HG03066 (cell line): ENCODE measurements around the gene MFSD12.
"Not testable (repeated sequence)": the region's sequence is repeated elsewhere in the genome, so short reads cannot be mapped to it uniquely, and the experiment has no call there.

Experiments used
- ATAC-seq: cut with Tn5 transposase; IDR thresholded peaks from one replicate; pipeline ENCODE4 v1.9.1; 2021; ENCODE audit warnings: low read depth; ENCODE audit not compliant: unreplicated experiment

MFSD12 gene

GRCh38 chr19:3585301-3586126 is 28.1 kb upstream of the MFSD12 start, which contains the start of gene GIPC3:
TSS of gene GIPC3 (plus strand) at chr19:3585478. CDS start at chr19:3585598, 120 bp downstream.
- no peak for ATAC-seq

GRCh38 chr19:3584036-3584802 is 26.8 kb upstream of the MFSD12 start:
- ATAC-seq = not testable (repeated sequence)

- not testable (repeated sequence) for ATAC-seq
Observed at GRCh38 chr19:3581792-3582191, 24.4 kb upstream of the MFSD12 start.

DNA sequence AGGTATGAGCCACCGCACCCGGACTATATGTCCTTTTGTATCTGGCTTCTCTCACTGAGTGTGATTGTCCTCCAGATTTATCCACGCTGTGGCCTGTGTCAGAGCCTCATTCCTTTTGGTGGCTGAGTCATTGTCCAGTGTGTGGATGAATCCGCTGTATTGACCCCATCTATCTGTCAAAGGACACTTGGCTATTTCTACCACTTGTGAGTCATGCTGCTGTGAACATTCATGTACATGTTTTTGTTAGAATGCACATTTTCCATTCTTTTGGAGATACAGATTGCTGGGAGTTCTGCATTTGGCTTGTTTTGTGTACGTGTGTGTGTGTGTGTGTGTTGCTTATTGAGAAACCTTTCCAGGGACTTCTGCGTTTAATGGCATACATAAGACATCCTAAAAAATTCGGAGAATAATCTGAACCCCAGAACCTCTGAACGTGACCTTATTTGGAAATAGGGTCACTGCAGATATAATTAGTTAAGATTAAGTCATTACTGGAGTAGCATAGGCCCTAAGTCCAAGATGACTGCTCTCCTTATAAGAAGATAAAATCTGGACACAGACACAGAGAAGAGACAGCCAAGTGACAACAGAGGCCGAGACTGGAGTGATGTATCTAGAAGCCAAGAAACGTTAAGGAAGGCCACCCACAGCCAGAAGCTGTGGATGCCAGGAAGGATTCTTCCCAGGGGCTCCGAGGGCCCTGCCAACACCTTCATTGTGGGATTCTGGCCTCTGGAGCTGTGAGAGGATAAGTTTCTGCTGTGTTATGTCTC is 23.0 kb upstream of the MFSD12 start:
- no peak for ATAC-seq

GRCh38 chr19:3578390-3578789 is 21.0 kb upstream of the MFSD12 start:
- no peak for ATAC-seq

DNA sequence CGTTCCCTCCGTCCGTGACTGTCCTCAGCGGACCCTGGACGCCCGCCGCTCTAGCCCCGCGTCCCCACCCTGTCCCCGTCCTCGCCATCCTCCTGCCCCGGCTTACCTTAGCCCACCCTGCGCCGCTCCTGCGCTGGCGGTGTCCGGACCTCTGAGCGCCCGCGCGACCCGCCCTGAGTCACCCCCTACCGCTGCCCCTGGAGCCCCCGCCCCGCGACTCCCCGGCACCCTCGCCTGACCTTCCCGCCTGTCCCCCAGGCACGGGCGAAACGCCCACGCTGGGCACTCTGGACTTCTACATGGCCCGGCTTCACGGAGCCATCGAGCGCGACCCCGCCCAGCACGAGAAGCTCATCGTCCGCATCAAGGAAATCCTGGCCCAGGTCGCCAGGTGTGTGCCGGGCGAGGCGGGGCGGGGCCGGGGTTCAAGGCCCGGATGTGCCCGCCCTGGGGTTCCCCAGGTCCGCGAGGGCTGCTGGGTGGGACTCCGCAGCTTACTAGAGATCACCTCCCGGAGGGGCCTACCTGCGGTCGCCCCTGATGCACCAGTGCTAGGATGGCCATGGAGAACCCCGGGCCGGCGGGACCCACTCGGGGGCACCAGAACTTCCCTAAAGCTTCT is 20.4 kb upstream of the MFSD12 start:
- ATAC-seq = no peak

GRCh38 chr19:3576696-3577443 is 19.5 kb upstream of the MFSD12 start:
- ATAC-seq = no peak

DNA sequence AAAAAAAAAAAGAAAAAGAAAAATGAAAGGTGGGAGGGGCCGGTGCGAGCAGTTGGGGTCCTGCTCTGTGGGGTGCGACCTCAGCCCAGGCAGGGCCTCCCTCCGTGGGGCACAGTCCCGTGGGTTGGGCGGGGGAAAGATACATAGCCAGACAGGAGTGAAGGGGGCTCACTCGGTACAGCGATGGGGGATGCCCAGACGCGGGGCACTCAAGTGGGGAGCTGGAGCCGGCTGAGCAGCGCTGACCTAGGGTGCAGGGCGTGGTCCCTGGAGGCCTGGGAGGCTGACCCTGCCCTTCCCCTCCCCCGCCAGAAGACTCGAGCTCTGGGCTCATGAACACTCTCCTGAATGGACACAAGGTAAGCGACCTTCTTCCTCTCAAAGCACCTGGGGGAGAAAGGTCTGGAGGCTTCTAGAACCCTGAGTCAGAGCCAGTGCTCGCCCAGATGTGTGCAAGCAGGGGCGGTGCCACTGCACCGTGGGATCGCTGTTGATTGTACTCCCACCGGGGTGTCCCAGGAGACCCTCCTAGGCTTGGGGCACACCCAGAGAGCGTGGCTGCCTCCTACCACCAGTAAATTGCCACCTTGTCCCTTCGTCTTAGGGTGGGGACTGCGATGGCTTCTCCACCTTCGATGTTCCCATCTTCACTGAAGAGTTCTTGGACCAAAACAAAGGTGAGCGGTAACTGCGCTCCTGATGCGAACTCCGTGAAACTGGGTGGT is 18.7 kb upstream of the MFSD12 start:
- ATAC-seq = no peak

- ATAC-seq = no peak
Observed at GRCh38 chr19:3575260-3575741, 17.9 kb upstream of the MFSD12 start.

DNA sequence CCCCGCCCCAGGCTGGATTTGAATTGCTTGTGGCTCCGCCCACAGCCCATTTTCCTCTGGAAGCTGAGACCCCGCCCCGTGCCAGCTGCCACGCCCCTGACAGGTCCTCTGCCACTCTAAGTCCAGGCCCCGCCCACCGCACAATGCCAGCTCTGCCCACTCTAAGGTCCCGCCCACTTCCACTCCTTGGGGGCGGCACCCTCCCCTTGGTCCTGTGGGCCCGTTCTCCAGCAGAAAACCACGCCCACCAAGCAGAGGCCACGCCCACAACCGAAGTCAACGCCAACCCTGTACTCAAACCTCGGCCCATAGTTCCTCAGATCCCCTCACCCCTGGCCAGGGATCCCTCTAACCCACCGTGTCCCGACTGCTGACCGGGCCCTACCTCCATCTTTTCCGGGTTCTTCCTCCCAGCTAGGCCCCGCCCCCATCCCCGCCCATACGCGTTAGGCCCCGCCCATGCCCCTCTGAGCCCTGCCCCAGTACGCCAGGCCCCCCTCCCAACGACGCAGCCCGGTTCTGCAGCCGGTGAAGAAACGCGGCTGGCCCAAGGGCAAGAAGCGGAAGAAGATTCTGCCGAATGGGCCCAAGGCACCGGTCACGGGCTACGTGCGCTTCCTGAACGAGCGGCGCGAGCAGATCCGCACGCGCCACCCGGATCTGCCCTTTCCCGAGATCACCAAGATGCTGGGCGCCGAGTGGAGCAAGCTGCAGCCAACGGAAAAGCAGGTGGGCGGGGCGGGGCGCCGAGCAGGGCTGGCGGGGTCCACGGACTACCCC is 16.7 kb upstream of the MFSD12 start:
- no peak for ATAC-seq

DNA sequence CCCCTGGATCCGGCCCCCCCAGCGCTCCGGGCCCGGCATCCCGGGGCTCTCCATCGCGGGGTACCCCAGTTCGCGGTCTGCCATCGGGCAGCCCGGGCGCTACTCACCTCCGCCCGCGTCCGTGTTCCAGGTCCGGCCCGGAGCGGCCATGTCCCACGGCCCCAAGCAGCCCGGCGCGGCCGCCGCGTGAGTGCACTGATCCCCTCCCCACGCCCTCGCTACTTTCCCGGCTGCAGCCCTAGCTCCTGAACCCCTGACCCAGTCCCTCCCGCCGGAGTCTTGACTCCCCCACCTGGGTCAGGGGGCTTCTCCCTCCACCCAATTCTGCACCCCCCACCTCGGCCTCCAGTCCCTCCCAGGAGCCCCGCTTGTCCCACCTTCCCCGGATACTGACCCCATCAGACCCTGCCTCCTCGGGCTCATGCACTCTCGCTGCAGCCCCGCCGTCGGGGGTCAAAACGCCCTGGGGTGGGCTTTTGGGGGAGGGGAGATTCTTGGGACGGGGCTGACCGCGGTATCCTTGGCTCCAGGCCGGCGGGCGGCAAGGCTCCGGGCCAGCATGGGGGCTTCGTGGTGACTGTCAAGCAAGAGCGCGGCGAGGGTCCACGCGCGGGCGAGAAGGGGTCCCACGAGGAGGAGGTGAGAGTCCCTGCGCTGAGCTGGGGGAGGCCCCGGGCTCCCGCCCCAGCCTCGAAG is 15.9 kb upstream of the MFSD12 start:
- peak; percentile 9 for ATAC-seq

DNA sequence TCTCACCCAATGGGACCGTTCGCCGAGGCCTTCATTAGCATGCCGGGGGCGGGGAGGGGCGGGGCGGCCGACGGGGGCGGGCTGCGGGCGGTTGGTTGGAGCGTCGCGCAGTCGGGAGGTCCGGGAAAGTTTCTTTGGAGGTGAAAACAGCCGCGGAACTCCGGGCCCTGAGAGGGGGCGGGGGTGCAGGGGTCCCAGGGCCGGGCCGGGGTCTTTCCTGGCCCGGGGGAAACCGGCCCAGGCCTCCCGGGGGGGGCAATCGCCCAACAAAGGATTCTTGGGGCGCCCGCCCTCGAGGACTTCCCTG is 15.4 kb upstream of the MFSD12 start, which contains the start of gene HMG20B:
TSS of gene HMG20B (plus strand) at position 90 of the 307 bp plus-strand sequence. CDS start 366 bp downstream, outside the sequence.
- no peak for ATAC-seq

GRCh38 chr19:3572132-3572854 is 14.9 kb upstream of the MFSD12 start:
- peak; percentile 90 for ATAC-seq

- no peak for ATAC-seq
Observed at GRCh38 chr19:3570606-3571011, 13.2 kb upstream of the MFSD12 start.

DNA sequence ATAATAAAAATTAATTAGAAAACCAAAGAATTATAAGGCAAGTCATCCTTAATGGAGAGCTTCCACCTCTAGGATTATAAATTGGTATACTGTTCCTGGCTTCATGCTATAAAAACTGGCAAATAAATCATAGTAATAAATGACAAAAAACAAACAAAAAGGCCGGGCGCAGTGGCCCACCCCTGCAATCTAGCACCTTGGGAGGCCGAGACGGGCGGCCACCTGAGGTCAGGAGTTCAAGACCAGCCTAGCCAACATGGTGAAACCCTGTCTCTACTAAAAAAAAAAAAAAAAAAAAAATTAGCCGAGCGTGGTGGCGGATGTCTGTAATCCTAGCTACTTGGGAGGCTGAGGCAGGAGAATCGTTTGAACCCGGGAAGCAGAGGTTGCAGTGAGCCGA is 12.7 kb upstream of the MFSD12 start:
- ATAC-seq = not testable (repeated sequence)

GRCh38 chr19:3565139-3565538 is 7.8 kb upstream of the MFSD12 start:
- ATAC-seq = no peak
